HG03558 (cell line): ENCODE measurements around the gene CPD.
"Not testable (repeated sequence)": the region's sequence is repeated elsewhere in the genome, so short reads cannot be mapped to it uniquely, and the experiment has no call there.

Experiments used
- ATAC-seq: cut with Tn5 transposase; IDR thresholded peaks from one replicate; pipeline ENCODE4 v1.9.1; 2021; ENCODE audit warnings: moderate number of reproducible peaks; ENCODE audit not compliant: unreplicated experiment; ENCODE audit errors: extremely low read depth

Gene CPD

DNA sequence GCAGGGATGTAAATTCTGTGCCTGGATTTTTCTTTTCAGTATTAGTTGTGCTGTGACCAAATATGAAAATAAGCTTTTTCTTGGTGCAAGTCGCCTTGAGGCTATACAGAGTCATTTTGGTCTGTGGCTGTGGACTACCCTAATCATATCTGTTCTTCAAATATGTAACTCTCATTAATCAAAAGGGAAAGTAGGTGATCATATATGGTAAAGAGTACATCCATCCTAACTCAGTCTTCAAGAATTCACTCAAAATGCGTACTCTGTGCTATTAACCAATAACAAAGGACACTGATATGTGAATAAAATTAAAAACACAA, 2.6 kb downstream of the CPD start:
- ATAC-seq = no peak

DNA sequence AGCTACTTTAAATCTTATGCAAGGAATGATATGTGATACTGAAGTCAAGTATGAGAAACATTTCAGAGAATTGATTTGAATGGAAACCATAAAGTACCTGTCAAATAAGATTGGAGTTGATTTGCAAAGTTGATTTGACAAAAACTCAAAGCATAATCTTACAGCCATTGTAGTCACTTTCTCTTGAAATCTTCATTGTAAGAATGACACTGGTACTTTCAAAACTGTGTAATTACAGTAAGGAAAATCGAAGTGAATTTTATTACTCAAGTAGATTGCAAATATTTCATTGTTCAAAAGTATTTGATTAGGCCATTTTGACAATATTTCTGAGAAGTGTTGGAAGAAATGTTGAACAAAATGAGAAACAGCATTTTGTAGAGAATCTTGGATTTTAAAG, 3.6 kb downstream of the CPD start:
- no peak for ATAC-seq

DNA sequence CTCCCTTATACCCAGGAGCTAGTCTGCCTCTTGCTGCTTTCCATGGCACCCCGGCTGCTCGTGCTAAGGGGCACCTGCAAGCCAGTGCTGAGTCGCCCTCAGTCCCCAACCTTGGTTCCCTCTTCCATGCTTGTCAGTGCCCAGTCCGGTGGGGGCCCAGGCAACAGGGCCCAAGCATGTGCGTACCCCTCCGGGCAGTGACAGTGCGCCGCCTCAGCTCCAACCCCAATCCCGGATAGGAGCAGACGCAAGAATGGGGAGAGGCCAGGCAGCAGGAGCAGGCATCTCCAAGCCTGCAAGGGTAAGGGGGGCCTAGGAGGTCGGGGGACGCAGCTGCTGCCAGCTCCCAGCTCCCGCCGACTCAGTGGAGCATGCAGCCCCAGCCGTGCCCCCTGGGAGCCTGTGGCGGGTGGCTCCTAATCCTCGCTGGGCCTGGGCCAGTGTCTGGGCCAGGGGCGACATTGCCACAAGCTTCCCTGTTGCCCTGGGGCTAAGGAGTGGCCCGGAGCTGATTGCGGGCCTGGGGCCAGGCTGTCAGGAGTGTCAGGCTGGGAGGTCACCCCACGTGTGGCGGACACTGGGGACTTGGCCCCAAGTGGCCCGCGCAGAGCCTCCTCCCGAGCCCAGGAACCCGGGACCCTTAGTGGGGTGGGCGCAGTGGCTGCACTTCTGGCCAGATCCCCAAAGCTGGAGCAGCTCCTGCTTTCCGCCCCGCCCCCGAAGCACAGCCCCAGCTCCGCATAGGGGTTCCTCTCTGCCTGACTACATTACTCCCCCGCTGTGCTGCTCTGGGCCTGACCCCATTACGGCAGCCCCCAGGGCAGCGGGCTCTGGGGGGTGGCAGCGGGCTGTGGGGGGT, 9.8 kb downstream of the CPD start:
- ATAC-seq = no peak

- no peak for ATAC-seq
Observed at GRCh38 chr17:30389756-30390300, 11.1 kb downstream of the CPD start.

- ATAC-seq = no peak
Observed at GRCh38 chr17:30391534-30391933, 12.8 kb downstream of the CPD start.

DNA sequence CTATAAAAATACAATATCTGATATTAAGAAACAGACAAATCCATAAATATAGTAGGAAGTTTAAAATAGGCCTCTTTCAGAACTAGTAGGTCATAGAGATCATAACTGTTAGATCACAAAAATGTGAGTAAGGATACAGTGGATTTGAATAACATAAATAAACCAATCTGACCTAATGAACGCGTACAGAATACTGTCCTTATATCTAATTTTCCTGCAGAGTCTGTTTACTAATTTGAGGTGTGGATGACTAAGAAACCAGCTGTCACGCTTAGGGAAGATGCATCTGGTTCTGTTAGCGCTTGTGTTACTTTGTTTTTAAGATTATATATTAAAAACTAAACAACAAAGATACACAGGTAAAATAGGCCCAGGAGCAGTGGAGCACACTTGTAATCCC, 14.8 kb downstream of the CPD start:
- no peak for ATAC-seq

DNA sequence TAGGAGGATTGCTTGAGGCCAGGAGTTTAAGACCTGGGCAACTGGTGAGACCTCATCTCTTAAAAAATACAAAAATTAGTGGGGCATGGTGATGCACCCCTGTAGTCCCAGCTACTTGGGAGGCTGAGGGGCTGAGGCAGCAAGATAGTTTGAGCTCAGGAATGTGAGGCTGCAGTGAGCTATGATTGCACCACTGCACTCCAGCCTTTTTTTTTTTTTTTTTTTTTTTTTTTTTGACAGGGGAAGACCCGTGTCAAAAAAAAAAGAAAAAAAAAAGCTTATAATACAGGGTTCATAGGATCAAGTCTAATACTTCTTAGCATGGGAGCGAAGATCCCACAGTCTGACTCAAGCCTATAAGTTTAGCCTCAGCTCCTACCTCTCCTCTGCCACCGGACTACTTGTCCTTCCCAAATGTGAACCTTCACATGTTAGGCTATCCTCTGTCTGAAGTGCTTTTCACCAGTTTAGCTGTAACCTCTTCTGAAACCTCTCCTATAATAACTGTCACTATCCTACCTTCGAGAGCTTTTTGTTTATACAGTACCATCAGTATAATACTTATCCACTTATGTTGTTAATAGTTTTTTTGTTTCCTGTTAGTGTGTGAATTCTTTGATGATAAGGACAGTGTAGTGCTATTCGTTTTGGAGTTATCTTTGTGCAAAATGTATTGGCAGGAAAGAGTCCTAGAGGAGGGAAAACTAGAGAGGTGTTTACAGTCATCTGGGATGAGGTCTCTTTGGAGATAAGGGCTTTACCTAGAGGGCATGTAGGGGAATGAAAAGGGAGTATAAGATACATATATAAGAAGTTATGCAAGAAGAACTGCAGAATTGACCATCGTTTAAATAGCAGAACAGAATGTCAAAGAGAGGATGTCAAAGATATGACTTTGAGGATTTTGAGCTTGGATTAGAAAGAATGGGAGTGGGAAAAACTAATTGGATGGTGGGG, 15.5 kb downstream of the CPD start:
- no peak for ATAC-seq

GRCh38 chr17:30395398-30396022, 16.8 kb downstream of the CPD start:
- ATAC-seq = no peak

GRCh38 chr17:30396129-30396528, 17.4 kb downstream of the CPD start:
- ATAC-seq = no peak

GRCh38 chr17:30396612-30397011, 17.9 kb downstream of the CPD start:
- no peak for ATAC-seq

DNA sequence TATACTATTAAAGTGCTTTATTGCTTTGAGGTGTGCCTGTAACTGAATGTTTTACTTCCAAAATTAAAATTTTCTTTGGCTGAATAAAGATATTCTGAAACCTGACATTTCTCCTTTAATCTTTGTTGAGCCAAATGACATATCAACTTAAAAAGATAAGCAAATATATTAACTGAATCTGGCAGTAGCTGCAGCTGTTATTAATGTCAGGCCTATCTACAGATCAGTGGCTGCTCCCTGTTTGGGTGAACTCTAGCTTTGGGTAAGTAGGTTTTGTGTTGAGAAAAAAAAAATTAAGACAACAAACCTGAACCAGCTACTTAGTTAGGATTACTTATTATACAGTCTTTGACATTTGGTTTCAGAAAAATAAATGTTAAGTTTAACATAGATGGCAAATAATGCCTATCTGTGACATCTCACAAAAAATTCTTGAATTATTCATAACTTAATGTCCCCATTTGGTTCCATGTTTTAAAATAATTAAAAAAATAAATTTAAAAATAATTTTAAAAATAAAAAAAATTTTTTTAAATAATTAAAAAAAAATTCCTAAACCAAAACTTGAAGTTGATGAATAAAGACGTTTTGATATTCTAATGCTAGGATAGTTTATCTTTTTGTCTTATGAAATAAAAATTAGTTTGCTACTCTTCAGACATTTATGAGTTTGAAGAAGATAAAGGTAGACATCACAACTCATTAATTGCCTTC, 19.8 kb downstream of the CPD start:
- ATAC-seq = no peak

DNA sequence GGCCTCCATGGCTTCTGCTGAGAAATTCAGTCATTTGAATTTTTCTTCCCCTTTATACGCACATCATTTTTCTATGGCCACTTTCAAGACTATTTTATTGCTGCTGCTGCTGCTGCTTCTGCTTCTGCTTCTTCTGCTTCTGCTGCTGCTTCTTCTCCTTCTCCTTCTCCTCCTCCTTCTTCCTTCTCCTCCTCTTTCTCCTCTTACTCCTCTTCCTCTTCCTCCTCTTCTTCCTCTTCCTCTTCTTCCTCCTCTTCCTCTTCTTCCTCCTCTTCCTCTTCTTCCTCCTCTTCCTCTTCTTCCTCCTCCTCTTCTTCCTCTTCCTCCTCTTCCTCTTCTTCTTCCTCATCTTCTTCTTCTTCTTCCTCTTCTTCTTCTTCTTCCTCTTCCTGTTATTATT, 22.4 kb downstream of the CPD start:
- no peak for ATAC-seq

- no peak for ATAC-seq
Observed at GRCh38 chr17:30405161-30405560, 26.4 kb downstream of the CPD start.

GRCh38 chr17:30410627-30411026, 31.9 kb downstream of the CPD start:
- ATAC-seq = not testable (repeated sequence)

DNA sequence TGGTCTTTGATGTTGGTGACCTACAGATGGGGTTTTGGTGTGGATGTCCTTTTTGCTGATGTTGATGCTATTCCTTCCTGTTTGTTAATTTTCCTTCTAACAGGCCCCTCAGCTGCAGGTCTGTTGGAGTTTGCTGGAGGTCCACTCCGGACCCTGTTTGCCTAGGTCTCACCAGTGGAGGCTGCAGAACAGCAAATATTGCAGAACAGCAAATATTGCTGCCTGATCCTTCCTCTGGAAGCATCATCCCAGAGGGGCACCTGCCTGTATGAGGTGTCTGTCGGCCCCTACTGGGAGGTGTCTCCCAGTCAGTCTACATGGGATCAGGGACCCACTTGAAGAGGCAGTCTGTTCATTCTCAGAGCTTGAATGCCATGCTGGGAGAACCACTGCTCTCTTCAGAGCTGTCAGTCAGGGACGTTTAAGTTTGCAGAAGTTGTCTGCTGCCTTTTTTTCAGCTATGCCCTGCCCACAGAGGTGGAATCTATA, 33.3 kb downstream of the CPD start:
- ATAC-seq = not testable (repeated sequence)

DNA sequence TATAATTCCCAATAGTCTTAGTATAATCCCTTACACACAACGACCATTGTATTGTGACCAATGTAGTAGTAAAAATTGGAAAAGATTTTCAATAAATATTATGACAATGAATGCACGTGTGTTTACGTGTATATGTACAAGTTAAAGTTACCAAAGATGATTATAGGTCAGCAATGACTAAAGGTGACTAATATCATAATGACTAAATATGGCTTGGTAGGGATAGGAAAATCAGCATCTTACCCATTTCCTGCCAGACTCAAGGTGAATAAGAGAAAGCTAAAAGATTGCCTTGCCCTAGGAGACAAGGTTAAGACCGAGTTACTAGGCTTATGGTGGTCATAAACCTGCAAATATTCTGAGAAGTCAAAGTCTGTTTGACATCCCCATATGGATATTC, 34.4 kb downstream of the CPD start:
- no peak for ATAC-seq

GRCh38 chr17:30414486-30414885, 35.8 kb downstream of the CPD start:
- no peak for ATAC-seq

DNA sequence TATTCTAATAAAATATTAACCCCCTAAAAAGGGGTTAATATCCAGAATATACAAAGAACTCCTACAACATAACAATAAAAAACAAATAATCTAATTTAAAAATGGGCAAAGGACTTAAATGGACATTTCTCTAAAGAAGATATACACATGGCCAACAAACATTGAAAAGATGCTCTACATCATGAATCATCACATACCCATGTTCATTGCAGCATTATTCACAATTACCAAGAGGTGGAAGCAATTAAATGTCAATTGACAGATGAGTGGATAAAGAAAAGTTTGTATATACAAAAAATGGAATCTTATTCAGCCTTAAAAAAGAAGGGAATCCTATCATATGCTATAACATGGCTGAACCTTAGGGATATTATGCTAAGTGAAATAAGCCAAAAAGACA, 36.8 kb downstream of the CPD start:
- no peak for ATAC-seq

DNA sequence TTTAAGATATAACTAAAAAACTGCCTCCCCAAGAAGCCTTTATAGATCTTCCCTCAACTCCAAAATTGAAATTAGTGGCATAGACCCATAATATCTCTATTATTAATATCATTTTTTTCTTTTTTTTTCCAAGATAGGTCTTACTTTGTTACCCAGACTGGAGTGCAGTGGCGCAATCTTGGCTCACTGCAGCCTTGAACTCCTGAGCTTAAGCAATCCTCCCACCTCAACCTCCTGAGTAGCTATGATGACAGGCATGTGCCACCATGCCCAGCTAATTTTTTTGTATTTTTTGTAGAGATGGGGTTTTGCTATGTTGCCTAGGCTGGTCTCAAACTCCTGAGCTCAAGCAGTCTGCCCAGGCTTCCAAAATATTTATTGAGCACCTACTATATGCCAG, 39.3 kb downstream of the CPD start:
- not testable (repeated sequence) for ATAC-seq

- ATAC-seq = no peak
Observed at GRCh38 chr17:30421592-30421991, 42.9 kb downstream of the CPD start.
